Skeletal muscle satellite cell (primary cell): Measurements from ENCODE around the gene ETFDH.
"Not testable (repeated sequence)": the region's sequence is repeated elsewhere in the genome, so short reads cannot be mapped to it uniquely, and the experiment has no call there.

ENCODE experiments used
- H3K27me3 ChIP-seq: 2 replicates; pipeline ENCODE4 v1.7.0; 2013; ENCODE audit warnings: low read length; ENCODE audit not compliant: control insufficient read depth, insufficient read depth
- H3K36me3 ChIP-seq: 2 replicates; pipeline ENCODE4 v1.7.0; 2013; ENCODE audit warnings: mild to moderate bottlenecking, control low read depth, low read length; ENCODE audit not compliant: insufficient read depth
- H3K4me1 ChIP-seq: 2 replicates; pipeline ENCODE4 v1.7.0; 2013; ENCODE audit warnings: low read length; ENCODE audit not compliant: control insufficient read depth, insufficient read depth
- H3K4me2 ChIP-seq: 2 replicates; pipeline ENCODE4 v1.7.0; 2013; ENCODE audit warnings: mild to moderate bottlenecking, low read length
- H3K4me3 ChIP-seq: 2 replicates; pipeline ENCODE4 v1.7.0; 2013; ENCODE audit warnings: low read length
- H3K9ac ChIP-seq: 2 replicates; pipeline ENCODE4 v1.7.0; 2013; ENCODE audit warnings: mild to moderate bottlenecking, low read depth, low read length, moderate library complexity
- H3K9me3 ChIP-seq: replicated peaks from 2 replicates; pipeline ENCODE4 v1.7.0; 2013; ENCODE audit warnings: mild to moderate bottlenecking, control low read depth, low read length

ETFDH gene

GRCh38 chr4:158724637-158725036, 52.5 kb downstream of the ETFDH start:
- H3K4me1 ChIP-seq: peaks cover 2% of the 10 kb centered on the region
- H3K36me3 ChIP-seq: peaks cover 13% of the 10 kb centered on the region
- H3K9me3 ChIP-seq: no peaks in the 10 kb centered on the region
- no peak overlapping the region for H3K9ac ChIP-seq
- peaks cover 15% of the 10 kb centered on the region for H3K27me3 ChIP-seq
- no peak overlapping the region for H3K4me2 ChIP-seq
- no peak overlapping the region for H3K4me3 ChIP-seq

- peaks cover 16% of the 10 kb centered on the region for H3K27me3 ChIP-seq
- H3K9ac ChIP-seq: no peak overlapping the region
- peaks cover 2% of the 10 kb centered on the region for H3K4me1 ChIP-seq
- no peaks in the 10 kb centered on the region for H3K36me3 ChIP-seq
- no peak overlapping the region for H3K4me3 ChIP-seq
- no peaks in the 10 kb centered on the region for H3K9me3 ChIP-seq
- no peak overlapping the region for H3K4me2 ChIP-seq
Measured at GRCh38 chr4:158726633-158727032, 54.5 kb downstream of the ETFDH start.

- peaks cover 16% of the 10 kb centered on the region for H3K27me3 ChIP-seq
- H3K4me2 ChIP-seq: no peak overlapping the region
- H3K4me3 ChIP-seq: no peak overlapping the region
- H3K9ac ChIP-seq: no peak overlapping the region
- no peaks in the 10 kb centered on the region for H3K9me3 ChIP-seq
- H3K36me3 ChIP-seq: no peaks in the 10 kb centered on the region
- peaks cover 2% of the 10 kb centered on the region for H3K4me1 ChIP-seq
Measured at GRCh38 chr4:158728236-158728635, 56.1 kb downstream of the ETFDH start.

- H3K4me2 ChIP-seq: no peak overlapping the region
- no peaks in the 10 kb centered on the region for H3K36me3 ChIP-seq
- no peak overlapping the region for H3K4me3 ChIP-seq
- no peak overlapping the region for H3K9ac ChIP-seq
- H3K4me1 ChIP-seq: no peaks in the 10 kb centered on the region
- peaks cover 16% of the 10 kb centered on the region for H3K27me3 ChIP-seq
- no peaks in the 10 kb centered on the region for H3K9me3 ChIP-seq
Measured at GRCh38 chr4:158729716-158730559, 57.8 kb downstream of the ETFDH start.

- Histone ChIP-seq H3K9ac (no peak overlapping the region), H3K27me3 (peaks cover 4% of the 10 kb centered on the region)
Measured at GRCh38 chr4:158738866-158739265, 66.8 kb downstream of the ETFDH start.

GRCh38 chr4:158739600-158739999, 67.5 kb downstream of the ETFDH start:
- H3K4me2 ChIP-seq: no peak overlapping the region
- H3K9me3 ChIP-seq: no peaks in the 10 kb centered on the region
- no peaks in the 10 kb centered on the region for H3K4me1 ChIP-seq
- no peak overlapping the region for H3K4me3 ChIP-seq
- H3K27me3 ChIP-seq: peaks cover 4% of the 10 kb centered on the region
- no peak overlapping the region for H3K9ac ChIP-seq
- no peaks in the 10 kb centered on the region for H3K36me3 ChIP-seq

More at GRCh38 chr4:158738866-158739265, 66.8 kb downstream of the ETFDH start:
- Histone ChIP-seq H3K4me2 (no peak overlapping the region), H3K9me3 (no peaks in the 10 kb centered on the region), H3K4me1 (no peaks in the 10 kb centered on the region), H3K36me3 (no peaks in the 10 kb centered on the region), H3K4me3 (no peak overlapping the region)

GRCh38 chr4:158741326-158742021, 69.4 kb downstream of the ETFDH start:
- Histone ChIP-seq H3K27me3 (peaks cover 4% of the 10 kb centered on the region), H3K36me3 (no peaks in the 10 kb centered on the region), H3K9ac (no peak overlapping the region), H3K9me3 (no peaks in the 10 kb centered on the region), H3K4me1 (no peaks in the 10 kb centered on the region), H3K4me3 (no peak overlapping the region), H3K4me2 (no peak overlapping the region)

GRCh38 chr4:158746537-158746936, 74.4 kb downstream of the ETFDH start:
- not testable (repeated sequence) for H3K36me3 ChIP-seq, H3K27me3 ChIP-seq, H3K9ac ChIP-seq, H3K4me2 ChIP-seq, H3K9me3 ChIP-seq, H3K4me1 ChIP-seq, H3K4me3 ChIP-seq

- Histone ChIP-seq H3K9me3 (no peaks in the 10 kb centered on the region), H3K36me3 (no peaks in the 10 kb centered on the region), H3K9ac (peak overlapping the region; percentile 41), H3K27me3 (no peaks in the 10 kb centered on the region), H3K4me3 (no peak overlapping the region), H3K4me1 (peaks cover 9% of the 10 kb centered on the region), H3K4me2 (no peak overlapping the region)
Measured at GRCh38 chr4:158750379-158750778, 78.3 kb downstream of the ETFDH start.

GRCh38 chr4:158754385-158755180, 82.5 kb downstream of the ETFDH start:
- H3K4me2 ChIP-seq: no peak overlapping the region
- no peaks in the 10 kb centered on the region for H3K9me3 ChIP-seq
- peaks cover 9% of the 10 kb centered on the region for H3K4me1 ChIP-seq
- H3K27me3 ChIP-seq: no peaks in the 10 kb centered on the region
- no peak overlapping the region for H3K9ac ChIP-seq
- no peak overlapping the region for H3K4me3 ChIP-seq
- H3K36me3 ChIP-seq: no peaks in the 10 kb centered on the region

GRCh38 chr4:158755819-158756218, 83.7 kb downstream of the ETFDH start:
- not testable (repeated sequence) for H3K4me2 ChIP-seq, H3K36me3 ChIP-seq, H3K4me1 ChIP-seq, H3K9ac ChIP-seq, H3K4me3 ChIP-seq, H3K27me3 ChIP-seq, H3K9me3 ChIP-seq
